Measurements from ENCODE around the gene NXPH3. TPM values are rescaled to one million over a fixed set of nuclear protein-coding genes. Genes with fewer than 3 reads are reported as not detected.
A peak's percentile ranks its signal among the peaks of the same experiment; 100 is the strongest.

The NXPH3 gene
- total RNA-seq, 1 donor from 2014 or later, result 4.5 TPM

DNA sequence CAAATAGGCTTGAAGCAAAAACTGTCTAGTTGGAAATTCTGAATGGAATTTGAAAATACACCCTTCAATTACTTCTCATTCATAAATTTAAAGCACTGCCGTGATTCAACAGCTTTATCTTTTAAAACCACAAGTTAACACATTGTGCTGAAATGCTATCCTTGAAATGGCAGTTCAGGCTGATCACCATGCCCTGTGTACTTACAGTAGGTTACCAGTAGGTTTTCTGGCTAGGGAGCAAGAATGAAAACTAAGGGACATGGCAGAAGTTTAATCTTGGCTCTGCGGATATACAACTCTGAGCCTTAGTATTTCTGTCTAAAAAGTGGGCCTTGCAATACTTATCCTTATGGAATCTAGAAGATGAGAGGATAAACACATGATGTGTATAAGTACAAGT is 28.0 kb downstream of the NXPH3 start:
- Histone ChIP-seq H3K4me1 (peaks cover 18% of the 10 kb centered on the region), H3K27me3 (ENCODE audit: low read depth) (no peaks in the 10 kb centered on the region), H3K9me3 (no peaks in the 10 kb centered on the region), H3K4me3 (no peak overlapping the region), H3K36me3 (peaks cover 97% of the 10 kb centered on the region), H3K27ac (no peak overlapping the region)
- TF ChIP-seq, protein P1, sequence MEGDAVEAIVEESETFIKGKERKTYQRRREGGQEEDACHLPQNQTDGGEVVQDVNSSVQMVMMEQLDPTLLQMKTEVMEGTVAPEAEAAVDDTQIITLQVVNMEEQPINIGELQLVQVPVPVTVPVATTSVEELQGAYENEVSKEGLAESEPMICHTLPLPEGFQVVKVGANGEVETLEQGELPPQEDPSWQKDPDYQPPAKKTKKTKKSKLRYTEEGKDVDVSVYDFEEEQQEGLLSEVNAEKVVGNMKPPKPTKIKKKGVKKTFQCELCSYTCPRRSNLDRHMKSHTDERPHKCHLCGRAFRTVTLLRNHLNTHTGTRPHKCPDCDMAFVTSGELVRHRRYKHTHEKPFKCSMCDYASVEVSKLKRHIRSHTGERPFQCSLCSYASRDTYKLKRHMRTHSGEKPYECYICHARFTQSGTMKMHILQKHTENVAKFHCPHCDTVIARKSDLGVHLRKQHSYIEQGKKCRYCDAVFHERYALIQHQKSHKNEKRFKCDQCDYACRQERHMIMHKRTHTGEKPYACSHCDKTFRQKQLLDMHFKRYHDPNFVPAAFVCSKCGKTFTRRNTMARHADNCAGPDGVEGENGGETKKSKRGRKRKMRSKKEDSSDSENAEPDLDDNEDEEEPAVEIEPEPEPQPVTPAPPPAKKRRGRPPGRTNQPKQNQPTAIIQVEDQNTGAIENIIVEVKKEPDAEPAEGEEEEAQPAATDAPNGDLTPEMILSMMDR (IDR thresholded peaks at IDR 0.05), result no peak
- intact Hi-C loops (cut with DNase I), result no loop called here
- ATAC-seq (no peak), DNase-seq (no peak)

DNA sequence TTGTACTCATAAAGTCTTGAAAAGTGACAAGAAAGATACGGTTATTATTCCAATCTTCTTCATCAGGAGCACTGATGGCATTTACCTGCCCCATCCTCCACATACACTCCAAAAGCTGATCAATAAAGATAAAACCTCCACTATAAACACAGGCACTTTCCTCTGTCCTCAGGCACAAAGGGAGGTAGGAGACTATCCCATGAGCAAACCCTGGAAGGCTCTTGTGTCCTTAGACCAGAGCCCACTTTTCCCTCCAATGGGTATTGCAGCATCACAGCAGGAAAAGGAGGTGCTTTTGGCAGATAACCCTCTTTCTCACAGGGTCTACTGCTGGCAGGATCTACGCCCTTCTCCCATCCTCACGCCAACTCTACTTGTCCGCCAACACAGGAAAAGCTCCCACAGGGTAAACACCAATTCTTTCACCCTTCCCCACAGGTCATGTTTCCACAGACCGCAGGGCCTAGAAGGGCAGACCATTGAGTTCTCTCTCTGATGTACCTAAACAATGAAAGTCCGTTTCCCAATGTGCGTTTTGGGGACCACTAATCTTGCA is 28.7 kb downstream of the NXPH3 start:
- DNase-seq (no peak), ATAC-seq (no peak)
- intact Hi-C loops (cut with DNase I), result no loop called here
- no peaks in the 10 kb centered on the region for H3K9me3 ChIP-seq
- H3K4me1 ChIP-seq, result peaks cover 18% of the 10 kb centered on the region
- H3K4me3 ChIP-seq, result no peak overlapping the region
- no peaks in the 10 kb centered on the region for H3K27me3 ChIP-seq (ENCODE audit: low read depth)
- TF ChIP-seq, protein P1 (IDR thresholded peaks at IDR 0.05), result no peak
- H3K36me3 ChIP-seq, result peaks cover 97% of the 10 kb centered on the region
- H3K27ac ChIP-seq, result no peak overlapping the region

DNA sequence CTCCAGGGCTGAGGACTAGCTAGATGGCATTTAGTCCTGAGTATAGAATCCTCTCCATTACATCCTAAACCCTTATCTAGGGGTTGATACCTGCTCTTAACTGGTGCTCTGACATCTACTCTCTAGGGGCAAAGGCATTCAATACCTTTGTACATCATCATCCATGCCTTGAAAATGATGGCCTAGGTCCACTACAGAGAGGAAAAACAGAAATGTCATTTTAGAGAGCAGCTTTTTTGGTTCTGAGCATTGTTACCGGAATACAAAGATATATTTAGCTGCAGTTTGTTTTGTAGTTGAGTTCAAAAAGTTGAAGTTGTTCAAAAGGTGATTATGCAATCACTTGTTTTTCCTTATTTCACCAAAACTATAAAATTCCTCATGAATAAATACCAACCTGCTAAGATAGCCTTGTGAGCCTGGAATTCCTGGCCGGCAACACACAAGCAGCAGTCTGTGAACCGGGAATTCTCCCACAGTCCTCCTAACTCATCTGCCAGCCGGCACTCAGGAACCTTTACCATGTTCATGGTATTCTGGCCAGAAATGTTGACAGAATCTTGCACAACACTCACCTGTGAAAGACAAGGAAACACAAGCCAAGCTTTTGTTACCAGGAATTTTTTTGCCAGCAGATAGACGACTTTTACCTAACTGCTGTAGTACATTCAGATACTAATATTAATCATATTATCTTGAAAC is 35.4 kb downstream of the NXPH3 start:
- H3K4me3 ChIP-seq, result no peak overlapping the region
- H3K9me3 ChIP-seq, result no peaks in the 10 kb centered on the region
- H3K27me3 ChIP-seq (ENCODE audit: low read depth), result no peaks in the 10 kb centered on the region
- intact Hi-C loops (cut with DNase I), result no loop called here
- peak; percentile 43 to 77 for ATAC-seq
- TF ChIP-seq, protein P1 (IDR thresholded peaks at IDR 0.05), result no peak
- H3K36me3 ChIP-seq, result peaks cover 80% of the 10 kb centered on the region
- no peak for DNase-seq
- H3K4me1 ChIP-seq, result peaks cover 30% of the 10 kb centered on the region
- peak overlapping the region; percentile 33 for H3K27ac ChIP-seq

DNA sequence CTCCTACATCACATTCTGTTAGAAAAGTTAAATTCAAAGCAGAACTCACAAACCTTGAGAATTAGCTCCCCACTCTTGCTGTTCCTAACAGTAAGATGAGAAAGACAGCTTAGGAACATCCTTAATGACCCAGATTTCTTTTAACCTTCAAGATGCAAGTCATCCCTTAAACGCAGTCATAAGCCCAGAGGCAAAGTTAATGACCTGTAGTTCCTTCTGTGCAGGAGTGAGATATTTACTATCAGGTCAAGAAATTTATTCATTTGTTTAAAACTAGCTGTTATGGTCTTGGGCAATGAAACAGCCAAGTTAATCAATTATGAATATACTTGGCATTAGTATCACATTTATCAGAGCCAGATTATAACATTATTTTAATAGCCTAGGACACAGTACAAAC is 37.1 kb downstream of the NXPH3 start:
- Histone ChIP-seq H3K27me3 (ENCODE audit: low read depth) (no peaks in the 10 kb centered on the region), H3K4me1 (peaks cover 45% of the 10 kb centered on the region), H3K36me3 (peaks cover 78% of the 10 kb centered on the region), H3K9me3 (no peaks in the 10 kb centered on the region), H3K27ac (no peak overlapping the region), H3K4me3 (no peak overlapping the region)
- no peak for ATAC-seq
- intact Hi-C loops (cut with DNase I), result no loop called here
- TF ChIP-seq, protein P1 (IDR thresholded peaks at IDR 0.05), result no peak
- no peak for DNase-seq

DNA sequence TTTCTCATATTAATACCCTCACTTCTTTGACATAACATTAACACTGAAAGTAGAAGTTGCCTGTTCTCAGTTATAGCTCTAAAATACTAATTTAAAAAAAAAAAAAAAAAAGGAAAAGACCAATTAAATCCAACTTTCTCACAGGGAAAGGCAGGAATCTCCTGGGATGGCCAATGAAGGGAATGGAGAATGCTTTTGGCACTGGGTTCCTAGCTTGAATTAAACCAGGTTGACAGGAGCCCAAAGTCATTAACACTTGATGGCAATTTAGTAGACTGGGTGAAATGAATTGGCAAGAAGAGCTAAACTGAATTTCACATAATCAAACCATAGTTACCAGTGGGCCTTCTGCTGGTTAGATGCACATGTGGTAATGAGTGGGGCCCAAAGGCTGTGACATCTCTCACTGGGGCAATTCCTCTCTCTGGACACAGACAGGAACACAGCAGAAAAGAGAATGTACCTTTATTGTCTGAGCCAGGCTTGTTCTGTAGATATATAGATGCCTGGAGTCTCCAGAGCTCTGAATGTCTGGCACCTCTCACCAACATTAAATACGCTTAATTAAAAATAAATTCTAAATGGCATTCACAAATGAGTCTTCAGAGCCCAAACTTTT is 37.6 kb downstream of the NXPH3 start:
- TF ChIP-seq, protein P1 (IDR thresholded peaks at IDR 0.05), result no peak
- Histone ChIP-seq H3K27me3 (ENCODE audit: low read depth) (no peaks in the 10 kb centered on the region), H3K4me1 (peaks cover 51% of the 10 kb centered on the region), H3K9me3 (no peaks in the 10 kb centered on the region), H3K4me3 (no peak overlapping the region), H3K36me3 (peaks cover 78% of the 10 kb centered on the region), H3K27ac (no peak overlapping the region)
- no peak for ATAC-seq
- intact Hi-C loops (cut with DNase I), result no loop called here
- DNase-seq, result no peak

Measured in lower lobe of right lung (tissue), 2 donors.